Progenitor cell of endocrine pancreas (in vitro differentiated cells): Measurements from ENCODE around the gene AP1M2. TPM values are rescaled to one million over a fixed set of nuclear protein-coding genes. Genes with fewer than 3 reads are reported as not detected.
A peak's percentile ranks its signal among the peaks of the same experiment; 100 is the strongest.

Experiments used
- DNase-seq: peaks from one replicate; pipeline ENCODE4 v3.0.0; 2021; ENCODE audit warnings: low spot score; ENCODE audit not compliant: unreplicated experiment
- H3K27ac Mint-ChIP-seq: 2 replicates; pipeline ENCODE4 v1.8.0; 2021; ENCODE audit warnings: mild to moderate bottlenecking, moderate library complexity, mixed read lengths
- H3K27me3 Mint-ChIP-seq: 2 replicates; pipeline ENCODE4 v1.8.0; 2021; ENCODE audit warnings: mixed read lengths
- H3K36me3 Mint-ChIP-seq: 2 replicates; pipeline ENCODE4 v1.8.0; 2022; ENCODE audit warnings: mixed read lengths; ENCODE audit not compliant: insufficient read depth
- H3K4me1 Mint-ChIP-seq: 2 replicates; pipeline ENCODE4 v1.8.0; 2021; ENCODE audit warnings: low read depth, mixed read lengths
- H3K4me3 Mint-ChIP-seq: 2 replicates; pipeline ENCODE4 v1.8.0; 2021; ENCODE audit warnings: low read depth, mild to moderate bottlenecking, moderate library complexity, mixed read lengths
- H3K9me3 Mint-ChIP-seq: 2 replicates; pipeline ENCODE4 v1.8.0; 2021; ENCODE audit warnings: low read depth, mixed read lengths
- total RNA-seq: library from RNA; stranded (reverse); gene quantifications from 2 replicates; pipeline ENCODE4 v1.2.1, GENCODE V29; 2021
- TF ChIP-seq, protein P1 (sequence below): fragments of 200-600 bp; sonication (generic); IDR thresholded peaks from one replicate; pipeline ENCODE4 v1.5.0; 2021; ENCODE audit warnings: antibody characterized with exemption, mild to moderate bottlenecking; ENCODE audit not compliant: unreplicated experiment

The AP1M2 gene
- total RNA-seq, 1 donor from 2014 or later = 110 TPM

- no peaks in the 10 kb centered on the region for H3K27me3 Mint-ChIP-seq
- peak overlapping the region; percentile 84 for H3K4me3 Mint-ChIP-seq
- H3K27ac Mint-ChIP-seq = peak overlapping the region; percentile 83
- DNase-seq = no peak
- no peaks in the 10 kb centered on the region for H3K9me3 Mint-ChIP-seq
- peaks cover 14% of the 10 kb centered on the region for H3K4me1 Mint-ChIP-seq
- H3K36me3 Mint-ChIP-seq = peaks cover 4% of the 10 kb centered on the region
- TF ChIP-seq, protein P1, sequence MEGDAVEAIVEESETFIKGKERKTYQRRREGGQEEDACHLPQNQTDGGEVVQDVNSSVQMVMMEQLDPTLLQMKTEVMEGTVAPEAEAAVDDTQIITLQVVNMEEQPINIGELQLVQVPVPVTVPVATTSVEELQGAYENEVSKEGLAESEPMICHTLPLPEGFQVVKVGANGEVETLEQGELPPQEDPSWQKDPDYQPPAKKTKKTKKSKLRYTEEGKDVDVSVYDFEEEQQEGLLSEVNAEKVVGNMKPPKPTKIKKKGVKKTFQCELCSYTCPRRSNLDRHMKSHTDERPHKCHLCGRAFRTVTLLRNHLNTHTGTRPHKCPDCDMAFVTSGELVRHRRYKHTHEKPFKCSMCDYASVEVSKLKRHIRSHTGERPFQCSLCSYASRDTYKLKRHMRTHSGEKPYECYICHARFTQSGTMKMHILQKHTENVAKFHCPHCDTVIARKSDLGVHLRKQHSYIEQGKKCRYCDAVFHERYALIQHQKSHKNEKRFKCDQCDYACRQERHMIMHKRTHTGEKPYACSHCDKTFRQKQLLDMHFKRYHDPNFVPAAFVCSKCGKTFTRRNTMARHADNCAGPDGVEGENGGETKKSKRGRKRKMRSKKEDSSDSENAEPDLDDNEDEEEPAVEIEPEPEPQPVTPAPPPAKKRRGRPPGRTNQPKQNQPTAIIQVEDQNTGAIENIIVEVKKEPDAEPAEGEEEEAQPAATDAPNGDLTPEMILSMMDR = no peak
These were observed 38.6 kb upstream of the AP1M2 start for GRCh38 chr19:10625762-10626138.

- Mint-ChIP-seq H3K27ac (peak within 1 kb of the TSS; percentile 92), H3K9me3 (no peaks in the 10 kb centered on the region)
These were observed 38.1 kb upstream of the AP1M2 start, which contains the start of gene SLC44A2 for GRCh38 chr19:10625003-10625761. TSS of gene SLC44A2 (plus strand) at chr19:10625553. CDS start at chr19:10625634, 81 bp downstream.

DNA sequence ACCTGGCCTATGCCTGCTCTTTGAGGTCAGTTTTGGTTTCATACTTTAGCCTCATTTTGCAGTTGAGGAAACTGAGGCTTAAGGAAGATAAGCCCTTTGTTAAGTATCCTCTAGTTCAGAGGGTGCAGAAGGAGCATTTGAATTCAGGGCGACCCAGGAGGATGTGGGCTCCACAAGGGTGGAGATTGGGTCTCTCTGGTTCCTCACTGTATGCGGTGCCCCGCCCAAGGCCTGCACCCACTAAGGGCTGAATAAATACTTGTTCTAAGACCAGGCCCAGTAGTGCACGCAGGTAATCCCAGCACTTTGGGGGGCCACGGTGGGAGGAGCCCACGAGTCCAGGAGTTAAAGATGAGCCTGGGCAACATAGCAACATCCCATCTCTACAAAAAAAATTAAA, 37.5 kb upstream of the AP1M2 start:
- no peak for DNase-seq
- Mint-ChIP-seq H3K27ac (peak overlapping the region; percentile 92), H3K36me3 (peaks cover 4% of the 10 kb centered on the region), H3K4me1 (peaks cover 16% of the 10 kb centered on the region), H3K4me3 (peak overlapping the region; percentile 84), H3K27me3 (no peaks in the 10 kb centered on the region), H3K9me3 (no peaks in the 10 kb centered on the region)
- TF ChIP-seq, protein P1 = no peak

More at GRCh38 chr19:10625003-10625761, 38.1 kb upstream of the AP1M2 start, which contains the start of gene SLC44A2:
- TF ChIP-seq, protein P1 = no peak
- peak; percentile 89 for DNase-seq
- Mint-ChIP-seq H3K4me1 (peaks cover 16% of the 10 kb centered on the region), H3K4me3 (peak within 1 kb of the TSS; percentile 84), H3K36me3 (peaks cover 4% of the 10 kb centered on the region), H3K27me3 (no peaks in the 10 kb centered on the region)

DNA sequence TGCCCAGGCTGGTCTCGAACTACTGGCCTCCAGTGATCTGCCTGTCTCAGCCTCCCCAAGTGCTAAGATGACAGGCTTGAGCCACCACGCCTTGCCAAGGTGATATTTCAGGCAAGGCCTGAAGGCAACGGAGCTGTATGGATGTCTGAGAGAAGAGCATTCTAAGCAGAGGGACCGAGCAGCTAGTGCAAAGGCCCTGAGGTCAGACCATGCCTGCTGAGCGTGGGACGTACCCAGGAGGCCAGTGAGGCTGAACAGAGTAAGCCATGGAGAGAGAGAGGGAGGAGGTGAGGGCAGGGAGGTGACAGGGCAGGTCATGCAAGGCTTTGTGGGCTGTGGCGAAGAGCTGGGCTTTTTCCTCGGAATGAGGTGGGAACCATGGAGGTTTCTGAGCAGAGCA, 34.9 kb upstream of the AP1M2 start:
- no peak for DNase-seq
- no peaks in the 10 kb centered on the region for H3K9me3 Mint-ChIP-seq
- H3K36me3 Mint-ChIP-seq = no peaks in the 10 kb centered on the region
- H3K4me3 Mint-ChIP-seq = no peak overlapping the region
- peak overlapping the region; percentile 84 for H3K27ac Mint-ChIP-seq
- H3K27me3 Mint-ChIP-seq = no peaks in the 10 kb centered on the region
- TF ChIP-seq, protein P1 = no peak
- peaks cover 19% of the 10 kb centered on the region for H3K4me1 Mint-ChIP-seq

DNA sequence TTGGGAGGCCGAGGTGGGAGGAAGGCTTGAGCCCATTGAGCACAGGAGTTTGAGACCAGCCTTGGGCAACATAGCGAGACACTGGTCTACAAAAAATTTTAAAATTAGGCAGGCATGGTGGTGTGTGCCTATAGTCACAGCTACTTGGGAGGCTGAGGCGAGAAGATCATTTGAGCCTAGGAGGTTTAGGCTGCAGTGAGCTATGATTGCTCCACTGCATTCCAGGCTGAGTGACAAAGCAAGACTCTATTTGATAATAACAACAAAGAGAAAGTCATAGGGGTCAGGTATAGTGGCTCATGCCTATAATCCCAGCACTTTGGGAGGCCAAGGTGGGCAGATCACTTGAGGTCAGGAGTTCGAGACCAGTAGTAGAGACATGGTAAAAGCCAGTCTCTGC, 33.7 kb upstream of the AP1M2 start:
- Mint-ChIP-seq H3K4me3 (no peak overlapping the region), H3K27ac (peak overlapping the region; percentile 80), H3K27me3 (no peaks in the 10 kb centered on the region), H3K4me1 (peaks cover 13% of the 10 kb centered on the region), H3K36me3 (no peaks in the 10 kb centered on the region), H3K9me3 (no peaks in the 10 kb centered on the region)
- TF ChIP-seq, protein P1 = no peak
- no peak for DNase-seq
